HG03521 (cell line): ENCODE measurements around the gene GABBR2.
"Not testable (repeated sequence)": the region's sequence is repeated elsewhere in the genome, so short reads cannot be mapped to it uniquely, and the experiment has no call there.

ENCODE experiments used
- ATAC-seq: cut with Tn5 transposase; IDR thresholded peaks from one replicate; pipeline ENCODE4 v1.9.1; 2021; ENCODE audit warnings: mild to moderate bottlenecking, moderate library complexity; ENCODE audit not compliant: unreplicated experiment

The GABBR2 gene

DNA sequence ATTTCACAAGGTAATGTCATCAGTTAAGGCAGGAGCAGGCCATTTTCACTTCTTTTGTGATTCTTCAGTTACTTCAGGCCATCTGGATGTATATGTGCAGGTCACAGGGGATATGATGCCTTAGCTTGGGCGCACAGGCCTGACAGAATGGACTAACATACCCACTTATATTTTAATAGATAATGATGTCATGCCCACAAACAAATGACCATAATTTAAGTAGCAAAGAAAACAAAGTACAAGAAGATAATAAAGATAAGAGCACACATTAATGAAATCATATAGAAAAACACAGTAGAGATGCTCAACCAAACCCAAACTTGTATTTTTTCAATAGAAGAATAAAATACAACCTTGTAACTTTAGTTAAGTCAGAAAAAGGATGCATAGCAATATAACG lies 433.6 kb downstream of the GABBR2 start:
- ATAC-seq: no peak

DNA sequence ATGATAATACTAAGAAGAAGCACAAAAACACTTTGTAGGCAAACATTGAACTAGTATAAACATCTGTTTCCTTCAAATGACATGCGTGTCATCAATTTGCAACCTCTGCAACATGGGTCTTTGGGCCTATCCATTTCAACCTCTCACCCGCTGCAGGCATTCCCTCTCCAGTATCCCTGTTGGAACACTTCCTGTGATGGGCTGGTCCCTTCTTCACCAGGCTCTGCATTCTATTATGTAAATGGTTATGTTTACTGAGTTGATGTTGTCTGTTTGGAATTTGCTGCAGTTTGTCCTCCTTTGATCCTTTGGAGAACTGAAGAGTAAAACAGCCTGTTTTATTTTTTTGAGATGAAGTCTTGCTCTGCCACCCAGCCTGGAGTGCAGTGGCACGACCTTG lies 436.7 kb downstream of the GABBR2 start:
- ATAC-seq: no peak

DNA sequence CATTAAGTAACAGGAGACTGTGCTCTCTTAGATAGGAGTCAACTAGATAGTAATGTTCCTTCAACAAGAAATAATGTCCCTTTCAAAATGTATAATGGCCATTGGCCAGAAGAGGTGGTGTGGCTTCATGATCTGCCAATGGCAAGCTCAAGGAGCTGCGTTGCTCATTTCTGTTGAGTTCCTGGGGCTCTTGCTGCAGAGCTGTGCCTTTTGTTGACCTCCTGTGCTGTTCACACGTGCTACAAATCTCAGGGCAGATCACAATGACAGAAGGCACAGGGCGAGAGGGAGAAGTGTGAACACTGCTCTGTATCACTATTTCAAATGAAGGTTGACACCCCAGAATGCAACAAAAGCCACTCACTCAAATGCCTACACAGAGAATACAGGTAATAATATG lies 437.3 kb downstream of the GABBR2 start:
- no peak for ATAC-seq

DNA sequence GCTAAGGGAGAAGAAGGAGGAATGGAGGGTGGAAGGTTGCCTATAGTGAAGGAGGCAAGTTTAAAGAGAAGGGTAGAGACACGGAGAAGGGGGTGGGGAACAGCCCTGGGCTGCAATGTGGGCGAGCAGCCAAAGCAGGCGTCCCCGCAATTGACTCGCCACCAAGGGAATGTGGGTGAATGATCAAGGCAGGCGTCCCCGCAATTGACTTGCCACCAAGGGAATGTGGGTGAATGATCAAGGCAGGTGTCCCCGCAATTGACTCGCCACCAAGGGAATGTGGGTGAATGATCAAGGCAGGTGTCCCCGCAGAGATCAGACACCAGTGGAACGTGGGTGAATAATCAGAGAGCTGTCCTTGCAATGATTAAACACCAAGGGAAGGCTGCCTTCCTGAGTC lies 438.5 kb downstream of the GABBR2 start:
- not testable (repeated sequence) for ATAC-seq

- not testable (repeated sequence) for ATAC-seq
Measured at GRCh38 chr9:98269652-98270051, 439.1 kb downstream of the GABBR2 start.

DNA sequence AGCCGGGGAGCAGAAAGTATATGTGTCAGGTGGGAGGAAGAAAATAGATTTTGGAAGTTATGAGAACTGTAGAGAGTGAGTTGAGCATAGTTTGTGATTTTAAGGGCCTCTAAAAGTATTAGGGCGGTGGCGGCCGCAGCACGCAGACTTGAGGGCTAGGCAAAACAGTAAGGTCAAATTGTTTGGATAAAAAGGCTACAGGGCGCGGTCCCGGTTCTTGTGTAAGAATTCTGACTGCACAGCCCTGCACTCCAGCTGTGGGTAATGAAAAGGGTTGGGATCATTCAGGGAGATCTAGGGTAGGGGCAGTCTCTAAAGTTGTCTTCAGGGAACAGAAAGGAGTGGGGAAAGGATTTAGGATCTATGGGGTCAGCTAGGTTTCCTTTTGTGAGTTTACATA lies 441.2 kb downstream of the GABBR2 start:
- ATAC-seq: not testable (repeated sequence)

DNA sequence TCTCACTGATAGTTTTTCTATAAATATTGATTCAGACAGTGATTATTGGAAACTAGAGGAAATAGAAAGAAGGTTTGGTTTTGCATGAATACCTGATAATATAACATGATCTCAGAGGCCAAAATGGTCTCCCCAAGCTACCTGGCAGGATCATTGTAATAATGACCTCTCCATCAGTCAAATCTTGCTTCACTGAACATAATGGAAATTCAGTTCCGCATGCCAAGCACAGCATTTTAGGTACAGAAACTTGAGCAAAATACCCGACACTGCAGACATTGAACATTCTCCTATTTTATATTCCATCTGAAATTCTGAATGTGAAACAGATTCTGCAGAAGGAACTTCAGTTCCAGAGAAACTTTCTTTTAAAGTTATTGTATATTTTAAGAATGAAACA lies 444.2 kb downstream of the GABBR2 start:
- no peak for ATAC-seq

DNA sequence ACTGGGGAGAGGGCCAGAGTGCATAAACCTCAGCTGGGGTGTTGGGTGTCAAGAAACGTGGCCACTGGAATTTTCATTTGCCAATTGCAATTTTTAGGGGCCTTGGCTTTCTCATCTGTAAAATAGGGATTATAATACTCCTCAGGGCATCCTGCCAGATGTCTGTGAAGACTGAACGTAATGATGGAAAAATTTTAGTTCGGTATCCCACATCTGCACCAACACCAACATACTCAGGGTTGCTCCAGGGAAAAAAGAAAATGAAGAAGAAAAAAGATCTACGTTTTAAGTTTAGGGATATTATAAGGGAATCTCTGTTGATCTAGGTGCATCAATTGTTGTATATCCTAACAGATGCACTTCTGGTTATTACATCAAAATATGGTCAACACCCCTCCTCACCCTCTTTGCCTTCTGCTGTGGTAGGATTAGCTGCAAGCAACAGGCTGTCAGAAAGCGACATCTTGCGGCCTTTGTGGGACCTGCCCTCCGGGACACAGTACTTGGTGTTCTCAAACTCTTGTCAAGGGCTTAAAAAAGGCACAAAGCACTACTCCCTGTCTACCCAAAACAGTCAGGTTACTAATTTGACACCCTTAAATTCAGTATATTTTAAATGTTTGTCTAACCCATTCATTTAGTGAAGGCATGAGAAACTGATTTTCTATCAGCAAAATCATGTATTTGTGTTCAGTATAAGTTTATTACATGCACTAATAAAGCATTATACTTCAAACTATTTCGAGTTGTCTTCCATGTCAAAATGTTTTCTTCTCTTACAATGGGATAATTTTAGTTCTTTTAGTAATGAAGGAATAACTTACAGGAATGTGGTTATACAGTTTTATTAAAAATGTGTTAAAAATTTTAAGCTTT lies 445.0 kb downstream of the GABBR2 start:
- ATAC-seq: peak; percentile 80

DNA sequence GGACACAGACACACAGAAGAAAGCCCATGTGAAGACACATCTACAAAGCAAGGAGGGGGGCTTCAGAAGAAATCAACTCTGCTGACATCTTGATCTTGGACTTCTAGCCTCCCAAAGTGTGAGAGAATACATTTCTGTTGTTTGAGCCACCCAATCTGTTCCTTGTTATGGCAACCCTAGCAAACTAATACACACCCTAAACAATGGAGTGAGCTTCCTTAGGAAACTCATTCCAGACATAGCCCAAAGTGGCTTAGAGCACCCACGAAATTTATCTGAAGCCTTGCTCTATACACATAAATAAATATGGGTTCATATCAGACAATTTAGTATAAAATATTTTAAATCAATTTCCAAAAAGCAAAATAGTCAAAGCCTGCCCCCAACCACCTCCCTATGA lies 445.7 kb downstream of the GABBR2 start:
- no peak for ATAC-seq

DNA sequence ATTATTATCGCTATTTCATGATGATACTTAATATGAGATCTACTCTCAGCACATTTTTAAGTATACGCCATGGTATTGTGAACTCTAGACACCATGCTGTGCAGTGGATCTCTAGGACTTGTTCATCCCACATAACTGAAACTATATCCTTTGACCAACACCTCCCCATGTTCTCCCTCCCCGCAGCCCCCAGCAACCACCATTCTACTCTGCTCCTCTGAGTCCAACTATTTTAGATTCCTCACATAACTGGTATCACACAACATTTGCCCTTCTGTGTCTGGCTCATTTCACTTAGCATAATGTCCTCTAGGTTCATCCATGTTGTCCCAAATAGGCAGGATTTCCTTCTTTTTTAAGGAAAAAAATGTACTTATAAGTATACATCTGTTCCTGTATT lies 446.7 kb downstream of the GABBR2 start:
- ATAC-seq: no peak

- no peak for ATAC-seq
Measured at GRCh38 chr9:98260635-98261034, 448.1 kb downstream of the GABBR2 start.

GRCh38 chr9:98259791-98260190 lies 448.9 kb downstream of the GABBR2 start:
- ATAC-seq: no peak

DNA sequence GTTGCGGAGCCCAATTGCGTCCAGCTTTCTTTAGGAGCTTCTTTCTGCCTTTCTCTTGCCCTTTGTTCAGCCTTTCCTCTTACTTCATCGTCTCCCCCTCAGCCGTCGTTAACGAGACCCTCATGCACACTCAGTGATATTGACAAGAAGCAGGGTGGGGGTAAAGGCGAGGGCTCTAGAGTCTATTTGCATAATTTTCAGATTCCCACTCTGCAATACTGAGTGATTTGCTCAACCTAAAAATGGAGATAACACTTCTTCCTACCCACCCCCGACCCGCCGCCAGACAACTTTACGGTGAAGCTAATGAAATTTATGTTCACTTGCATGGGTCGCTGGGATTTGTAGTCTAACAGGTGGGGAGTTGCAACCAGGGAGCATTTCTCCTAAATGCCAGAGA lies 452.0 kb downstream of the GABBR2 start:
- no peak for ATAC-seq

- ATAC-seq: peak; percentile 84
Measured at GRCh38 chr9:98255578-98256296, 453.0 kb downstream of the GABBR2 start, which contains the start of gene TBC1D2. Gene TBC1D2, minus strand, starts transcription at chr9:98255649. Its CDS starts 108 bp downstream, at chr9:98255541.

- ATAC-seq: no peak
Measured at GRCh38 chr9:98255061-98255577, 453.6 kb downstream of the GABBR2 start.

DNA sequence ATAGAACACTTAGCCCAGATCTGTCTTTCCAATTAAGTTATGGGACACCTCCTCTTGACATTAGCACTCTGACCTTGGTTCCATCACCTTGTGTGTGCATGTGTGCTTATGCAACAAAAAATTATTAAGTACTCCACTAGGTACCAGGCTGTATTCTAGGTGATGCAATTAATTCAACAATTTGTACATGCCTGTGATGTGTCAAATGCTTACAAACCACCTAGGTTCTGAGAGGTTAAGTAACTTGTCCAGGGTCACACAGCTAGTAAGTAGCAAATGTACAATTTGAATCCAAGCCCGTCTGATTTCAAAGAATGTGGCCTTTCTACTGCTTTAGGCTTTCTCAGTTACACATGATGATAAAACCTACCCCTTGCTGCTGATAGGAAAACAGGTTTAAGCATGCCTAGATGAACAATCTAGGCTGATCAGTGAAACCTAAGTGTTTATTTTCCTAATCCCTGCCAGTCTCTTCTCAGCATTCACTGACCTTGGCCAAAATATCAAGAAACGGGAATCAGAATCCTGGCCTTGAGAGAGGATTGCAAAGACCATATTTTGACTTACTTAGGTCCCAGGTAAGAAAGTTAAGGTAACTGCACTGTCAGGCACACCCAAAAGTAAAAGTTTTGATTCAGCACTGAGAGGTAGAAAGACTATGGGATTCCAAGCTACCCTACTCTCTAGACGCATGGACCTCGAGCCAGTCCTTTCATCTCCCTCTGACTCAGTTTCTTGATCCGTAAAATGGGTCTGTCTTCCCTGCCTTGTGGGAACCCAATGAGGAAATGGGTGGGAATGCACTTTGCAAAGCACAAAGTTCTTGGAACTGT lies 454.3 kb downstream of the GABBR2 start:
- no peak for ATAC-seq

GRCh38 chr9:98253565-98253964 lies 455.2 kb downstream of the GABBR2 start:
- ATAC-seq: no peak

GRCh38 chr9:98251551-98251950 lies 457.2 kb downstream of the GABBR2 start:
- ATAC-seq: no peak

GRCh38 chr9:98249771-98250170 lies 459.0 kb downstream of the GABBR2 start:
- no peak for ATAC-seq

GRCh38 chr9:98248737-98249474 lies 459.8 kb downstream of the GABBR2 start:
- ATAC-seq: no peak
